Esophagus muscularis mucosa (tissue), 4 donors: ENCODE data around the gene FYB1. TPM values are rescaled to one million over a fixed set of nuclear protein-coding genes. Genes with fewer than 3 reads are reported as not detected.

ENCODE experiments used
- DNase-seq: peaks from one replicate; pipeline ENCODE4 v3.0.0-alpha.2; 2017; ENCODE audit errors: extremely low spot score
- H3K27ac ChIP-seq, 4 donors: fragments of 200-600 bp; sonication (generic); replicated peaks in 1 of 4; 1 replicate in 3 of 4; 2 replicates in 1 of 4; pipeline ENCODE4 v1.5.1; 2016 to 2019; ENCODE audit warnings: mild to moderate bottlenecking in 1 of 4
- H3K27me3 ChIP-seq, 4 donors: fragments of 200-600 bp; sonication (generic); one replicate each; pipeline versions ENCODE4 v1.5.1 to v1.6.0; 2016 to 2019
- H3K36me3 ChIP-seq, 4 donors: fragments of 200-600 bp; sonication (generic); one replicate each; pipeline ENCODE4 v1.5.1; 2016 to 2019
- H3K4me1 ChIP-seq, 4 donors: fragments of 200-600 bp; sonication (generic); one replicate each; pipeline ENCODE4 v1.5.1; 2016 to 2019
- H3K4me3 ChIP-seq, 4 donors: fragments of 200-600 bp; sonication (generic); 1 replicate in 2 of 4; 2 replicates in 2 of 4; pipeline ENCODE4 v1.5.1; 2016 to 2019; ENCODE audit warnings: mild to moderate bottlenecking in 4 of 4, moderate library complexity in 1 of 4
- H3K9me3 ChIP-seq, 4 donors: fragments of 200-600 bp; sonication (generic); 1 replicate in 3 of 4; 2 replicates in 1 of 4; pipeline ENCODE4 v1.5.1; 2016 to 2019
- CTCF ChIP-seq, 3 experiments: fragments of 200-600 bp in 2 of 3; fragments of 450-650 bp in 1 of 3; sonication (generic) in 2 of 3; IDR thresholded peaks; one replicate each; pipeline ENCODE4 v1.5.1; 2017 to 2019; ENCODE audit warnings: antibody characterized with exemption in 3 of 3, mild to moderate bottlenecking in 2 of 3, moderate library complexity in 1 of 3
- EP300 ChIP-seq: sonication (generic); formaldehyde crosslinking; IDR thresholded peaks from one replicate; pipeline ENCODE4 v1.6.1; 2017; ENCODE audit warnings: antibody characterized with exemption
- POLR2A ChIP-seq: fragments of 450-650 bp; IDR thresholded peaks from one replicate; pipeline ENCODE4 v1.6.1; 2017; ENCODE audit warnings: antibody characterized with exemption, moderate library complexity, mild to moderate bottlenecking, low read depth
- POLR2AphosphoS5 ChIP-seq, 2 donors: sonication (generic); formaldehyde crosslinking; IDR thresholded peaks; one replicate each; pipeline ENCODE4 v1.6.1; 2017; ENCODE audit warnings: antibody characterized with exemption in 2 of 2
- WGBS: methylation state at CpG from one replicate; pipeline ENCODE4 v1.1.5; 2018; 5-methylcytosine and 5-hydroxymethylcytosine counted together
- intact Hi-C: fragments of 100-400 bp; cut with DNase I; formaldehyde crosslinking; loops from one replicate; pipeline ENCODE4 v1.15.1; 2023
- total RNA-seq, 4 donors: library from RNA; depleted of rRNA; stranded (reverse); fragments of >200 nt; gene quantifications; one replicate each; pipeline versions ENCODE4 v1.1.0 to v1.2.1, GENCODE V29; 2016

The FYB1 gene
- total RNA-seq, 4 donors from 2014 or later: 3.2 to 12.9 (median 3.9) TPM

DNA sequence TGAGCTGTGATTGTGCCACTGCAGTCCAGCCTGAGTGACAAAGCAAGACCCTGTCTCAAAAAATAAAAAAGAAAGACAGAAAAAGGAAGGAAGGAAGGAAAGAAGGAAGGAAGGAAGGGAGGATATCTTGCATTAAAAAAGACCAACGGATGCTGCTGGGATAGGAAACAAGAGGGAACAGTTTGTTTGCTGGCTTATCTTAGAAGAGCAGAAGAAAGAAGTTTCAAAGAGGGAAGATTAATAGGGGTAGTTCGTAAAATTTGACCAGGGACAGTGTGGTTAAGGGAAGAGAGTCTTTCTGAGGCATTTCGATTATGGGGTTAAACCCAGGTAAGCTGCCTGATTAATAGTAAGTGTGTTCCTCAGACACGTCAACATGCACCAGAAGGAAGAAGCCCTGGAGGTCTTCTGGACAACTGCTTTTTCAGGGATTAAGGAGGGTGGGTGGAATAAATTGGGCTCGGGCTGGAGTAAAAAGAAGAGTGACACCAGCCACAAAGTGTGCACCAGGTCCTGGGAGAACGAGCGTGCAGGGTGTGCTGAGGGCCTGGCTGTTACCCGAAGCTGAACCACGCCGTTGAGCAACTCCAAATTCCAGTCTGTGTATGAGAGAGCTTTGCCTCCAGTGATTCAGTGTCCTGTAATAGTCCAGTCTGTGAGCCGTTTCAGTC is 24.8 kb downstream of the FYB1 start:
- peak; percentile 82 for DNase-seq
- intact Hi-C loops: no loop called here
- no peaks in the 10 kb centered on the region for H3K27me3 ChIP-seq
- no peaks in the 10 kb centered on the region for H3K9me3 ChIP-seq
- WGBS: 69% methylated on average over 11 of the region's 11 CpGs
- TF ChIP-seq EP300 (no peak), CTCF (IDR thresholded peaks at IDR 0.05) (no peak), POLR2A (no peak), POLR2AphosphoS5 (IDR thresholded peaks at IDR 0.05) (no peak)
- H3K36me3 ChIP-seq: no peaks in the 10 kb centered on the region
- H3K4me1 ChIP-seq: no peaks in the 10 kb centered on the region
- H3K4me3 ChIP-seq: no peak overlapping the region
- no peak overlapping the region for H3K27ac ChIP-seq

DNA sequence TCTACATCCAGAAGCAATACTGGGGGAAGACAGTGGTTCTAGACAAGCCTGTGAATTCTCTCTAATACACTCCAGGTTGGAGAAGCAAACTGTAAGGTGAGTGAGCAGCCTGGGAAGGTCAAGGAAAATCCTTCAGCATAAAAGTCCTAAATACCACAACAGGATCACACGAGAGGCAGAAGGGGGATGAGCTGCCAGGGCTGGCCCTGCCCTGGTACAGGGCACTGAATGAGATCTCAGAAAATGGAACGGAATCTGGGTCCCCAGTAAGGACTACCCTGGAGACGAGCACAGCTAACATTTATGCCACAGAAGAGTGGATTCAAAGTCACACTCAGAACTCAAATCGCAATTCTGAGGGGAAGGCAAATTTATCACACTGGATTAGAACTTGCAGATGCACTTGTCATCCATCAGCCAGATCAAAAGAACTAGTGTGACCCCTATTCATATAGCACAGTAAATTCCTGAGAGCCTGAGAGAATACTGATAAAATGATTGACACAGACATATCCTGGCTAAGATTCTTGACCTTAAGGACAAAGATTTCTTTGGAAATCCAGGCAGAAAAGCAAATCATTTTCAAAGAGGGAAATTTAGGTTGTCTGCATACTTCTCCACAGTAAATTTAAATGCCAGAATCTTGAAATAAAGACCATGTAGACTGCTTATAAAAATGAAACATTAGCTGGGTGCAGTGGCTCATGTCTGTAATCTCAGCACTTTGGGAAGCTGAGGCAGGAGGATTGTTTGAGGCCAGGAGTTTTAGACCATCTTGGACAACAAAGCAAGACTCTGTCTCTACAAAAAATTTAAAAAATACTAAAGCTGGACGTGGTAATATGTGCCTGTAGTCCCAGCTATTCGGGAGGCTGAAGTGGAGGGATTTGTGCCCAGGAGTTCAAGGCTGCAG is 25.6 kb downstream of the FYB1 start:
- intact Hi-C loops: no loop called here
- TF ChIP-seq EP300 (no peak), POLR2AphosphoS5 (IDR thresholded peaks at IDR 0.05) (no peak)
- H3K4me3 ChIP-seq: no peak overlapping the region
- no peaks in the 10 kb centered on the region for H3K36me3 ChIP-seq
- no peak overlapping the region for H3K27ac ChIP-seq
- H3K27me3 ChIP-seq: no peaks in the 10 kb centered on the region
- 77% methylated on average over 6 of the region's 6 CpGs for WGBS
- no peaks in the 10 kb centered on the region for H3K9me3 ChIP-seq
- H3K4me1 ChIP-seq: no peaks in the 10 kb centered on the region
- DNase-seq: peak; percentile 42

- TF ChIP-seq EP300: no peak
- TF ChIP-seq CTCF (IDR thresholded peaks at IDR 0.05): no peak
- TF ChIP-seq POLR2A: no peak
- no peak for TF ChIP-seq POLR2AphosphoS5 (IDR thresholded peaks at IDR 0.05)
- 52% methylated on average over 2 of the region's 2 CpGs for WGBS
- no peaks in the 10 kb centered on the region for H3K27me3 ChIP-seq
- intact Hi-C loops: no loop called here
- no peaks in the 10 kb centered on the region for H3K4me1 ChIP-seq
- peak; percentile 60 for DNase-seq
- H3K4me3 ChIP-seq: no peak overlapping the region
- H3K27ac ChIP-seq: no peak overlapping the region
- no peaks in the 10 kb centered on the region for H3K9me3 ChIP-seq
- no peaks in the 10 kb centered on the region for H3K36me3 ChIP-seq
Observed at GRCh38 chr5:39192450-39193160, 26.8 kb downstream of the FYB1 start.

- no peaks in the 10 kb centered on the region for H3K27me3 ChIP-seq
- peak; percentile 12 for DNase-seq
- intact Hi-C loops: no loop called here
- 44% methylated on average over 6 of the region's 6 CpGs for WGBS
- H3K27ac ChIP-seq: no peak overlapping the region
- no peak overlapping the region for H3K4me3 ChIP-seq
- H3K36me3 ChIP-seq: no peaks in the 10 kb centered on the region
- TF ChIP-seq POLR2A: no peak
- no peak for TF ChIP-seq POLR2AphosphoS5 (IDR thresholded peaks at IDR 0.05)
- no peak for TF ChIP-seq EP300
- TF ChIP-seq CTCF (IDR thresholded peaks at IDR 0.05): no peak
- no peaks in the 10 kb centered on the region for H3K9me3 ChIP-seq
- no peaks in the 10 kb centered on the region for H3K4me1 ChIP-seq
Observed at GRCh38 chr5:39191216-39191615, 28.1 kb downstream of the FYB1 start.
